Mammary epithelial cell (primary cell): Measurements from ENCODE around the gene SIK3.

ENCODE experiments used
- CTCF ChIP-seq, 2 donors: IDR thresholded peaks in 1 of 2; conservative IDR thresholded peaks in 1 of 2; 2 replicates each; pipeline ENCODE4 v1.5.1; 2011 to 2012; ENCODE audit warnings: inconsistent platforms in 2 of 2, low read length in 2 of 2, mild to moderate bottlenecking in 2 of 2, control low read depth in 1 of 2, low read depth in 1 of 2; ENCODE audit not compliant: insufficient read depth in 1 of 2; ENCODE audit errors: extremely low read depth in 1 of 2
- EZH2 ChIP-seq: IDR thresholded peaks from 2 replicates; pipeline ENCODE4 v1.6.1; 2012; ENCODE audit warnings: low read length, inconsistent platforms, borderline replicate concordance

GRCh38 chr11:116910378-116910777 is 187.8 kb downstream of the SIK3 start:
- TF ChIP-seq CTCF (conservative IDR thresholded peaks at IDR 0.05 in 1 of 2, IDR thresholded peaks at IDR 0.05 in 1 of 2; ENCODE audit: extremely low read depth in 1 of 2, insufficient read depth in 1 of 2, low read depth in 1 of 2, low read length in 2 of 2) = no peak
- no peak for TF ChIP-seq EZH2
